ENCODE measurements around the gene ACSL5. TPM values are rescaled to one million over a fixed set of nuclear protein-coding genes. Genes with fewer than 3 reads are reported as not detected.

The ACSL5 gene
- total and polyA plus RNA-seq, 2 of the 8 experiments (the other 6 are each of a cell fraction or from before 2014, with no cell fraction given): not detected

- H3K9me3 ChIP-seq (ENCODE audit: insufficient read depth in 2 of 2, low read depth in 1 of 2, low read length in 1 of 2): no peaks in the 10 kb centered on the region
- H2AK5ac ChIP-seq (ENCODE audit: low read depth, low read length): no peak overlapping the region
- no peaks in the 10 kb centered on the region for H3K23me2 ChIP-seq (ENCODE audit: low read depth, low read length)
- H2BK120ac ChIP-seq (replicated peaks; ENCODE audit: low read depth, low read length): no peak overlapping the region
- H3K4me2 ChIP-seq (ENCODE audit: insufficient read depth in 1 of 2, low read depth in 2 of 2, low read length in 2 of 2): no peak overlapping the region
- no peak overlapping the region for H4K5ac ChIP-seq (ENCODE audit: insufficient read length, low read depth, low read length)
- H2BK20ac ChIP-seq (ENCODE audit: low read length): no peak overlapping the region
- no peaks in the 10 kb centered on the region for H4K20me1 ChIP-seq (replicated peaks in 1 of 2; ENCODE audit: control insufficient read depth in 1 of 2, insufficient read depth in 2 of 2, low read length in 2 of 2)
- H3K14ac ChIP-seq (ENCODE audit: insufficient read length): no peak overlapping the region
- no peak overlapping the region for H2BK15ac ChIP-seq (ENCODE audit: low read length)
- no peak overlapping the region for H3K9ac ChIP-seq (replicated peaks in 1 of 4; ENCODE audit: extremely low read depth in 1 of 4, low read depth in 3 of 4, low read length in 3 of 4)
- 62% methylated on average over 5 of the region's 5 CpGs; no CpG with 5 or more reads in 1 of the 2 experiments for WGBS, 2 experiments (ENCODE audit: extremely low coverage in 1 of 2, insufficient coverage in 1 of 2, insufficient read length in 1 of 2, insufficient replicate concordance in 2 of 2, low coverage in 1 of 2, low lambda C conversion rate in 2 of 2, missing lambda C conversion rate in 1 of 2)
- H3K56ac ChIP-seq (replicated peaks; ENCODE audit: insufficient read length, low read depth, low read length): no peak overlapping the region
- H3K23ac ChIP-seq (ENCODE audit: insufficient read length): no peak overlapping the region
- H2AFZ ChIP-seq (ENCODE audit: low read length): no peak overlapping the region
- H3K4me1 ChIP-seq (replicated peaks in 1 of 4; ENCODE audit: control insufficient read depth in 3 of 4, insufficient read depth in 4 of 4, low read length in 3 of 4): no peaks in the 10 kb centered on the region
- FAIRE-seq (no peak), DNase-seq (ENCODE audit: low read depth in 1 of 2, low spot score in 2 of 2) (no peak)
- TF ChIP-seq FOSL1 (IDR thresholded peaks at IDR 0.05; ENCODE audit: insufficient read depth, low read depth, low read length) (no peak), PHF8 (conservative IDR thresholded peaks at IDR 0.05; ENCODE audit: low read depth, low read length) (no peak), BRCA1 (IDR thresholded peaks at IDR 0.05; ENCODE audit: low read depth, low read length) (no peak), RXRA (IDR thresholded peaks at IDR 0.05; ENCODE audit: insufficient read depth, low read depth, low read length) (no peak), TAF7 (optimal IDR thresholded peaks at IDR 0.05; ENCODE audit: borderline replicate concordance, low read depth, low read length) (no peak), CHD2 (IDR thresholded peaks at IDR 0.05; ENCODE audit: low read length) (no peak), CEBPB (IDR thresholded peaks at IDR 0.05; ENCODE audit: low read depth, low read length) (no peak), SP1 (IDR thresholded peaks at IDR 0.05; ENCODE audit: low read depth, low read length) (no peak), POLR2AphosphoS5 (IDR thresholded peaks at IDR 0.05; ENCODE audit: low read depth, low read length) (no peak), SP2 (IDR thresholded peaks at IDR 0.05; ENCODE audit: low read length) (no peak), TAF1 (IDR thresholded peaks at IDR 0.05; ENCODE audit: low read depth, low read length) (no peak), CREB1 (IDR thresholded peaks at IDR 0.05) (no peak)
- TF ChIP-seq, protein P1, sequence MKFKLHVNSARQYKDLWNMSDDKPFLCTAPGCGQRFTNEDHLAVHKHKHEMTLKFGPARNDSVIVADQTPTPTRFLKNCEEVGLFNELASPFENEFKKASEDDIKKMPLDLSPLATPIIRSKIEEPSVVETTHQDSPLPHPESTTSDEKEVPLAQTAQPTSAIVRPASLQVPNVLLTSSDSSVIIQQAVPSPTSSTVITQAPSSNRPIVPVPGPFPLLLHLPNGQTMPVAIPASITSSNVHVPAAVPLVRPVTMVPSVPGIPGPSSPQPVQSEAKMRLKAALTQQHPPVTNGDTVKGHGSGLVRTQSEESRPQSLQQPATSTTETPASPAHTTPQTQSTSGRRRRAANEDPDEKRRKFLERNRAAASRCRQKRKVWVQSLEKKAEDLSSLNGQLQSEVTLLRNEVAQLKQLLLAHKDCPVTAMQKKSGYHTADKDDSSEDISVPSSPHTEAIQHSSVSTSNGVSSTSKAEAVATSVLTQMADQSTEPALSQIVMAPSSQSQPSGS (IDR thresholded peaks at IDR 0.05; ENCODE audit: low read length): no peak
- H3K27ac ChIP-seq (ENCODE audit: low read depth, low read length): no peak overlapping the region
- H2BK12ac ChIP-seq (ENCODE audit: low read depth, low read length): no peak overlapping the region
- CTCF ChIA-PET (ENCODE audit: partially characterized antibody): interaction anchor here (1.1 kb wide), 1 partner anchor 21 kb away, joined by 3 read pairs; no protein-coding TSS in a partner anchor
- POLR2A ChIA-PET (ENCODE audit: partially characterized antibody): no interaction called here
- no peak overlapping the region for H3K4ac ChIP-seq (replicated peaks; ENCODE audit: insufficient read length, low read depth, low read length)
- H4K91ac ChIP-seq (replicated peaks; ENCODE audit: insufficient read length, low read length): no peak overlapping the region
- no peak overlapping the region for H3K18ac ChIP-seq (ENCODE audit: extremely low read depth, low read length)
- no peaks in the 10 kb centered on the region for H3K27me3 ChIP-seq (replicated peaks in 1 of 4; ENCODE audit: control insufficient read depth in 3 of 4, extremely low read depth in 1 of 4, insufficient read depth in 3 of 4, low read length in 3 of 4)
- no peaks in the 10 kb centered on the region for H3K79me1 ChIP-seq (ENCODE audit: low read depth, low read length)
- no peak overlapping the region for H2BK5ac ChIP-seq (ENCODE audit: low read depth, low read length)
- H3K79me2 ChIP-seq (ENCODE audit: control insufficient read depth in 1 of 2, insufficient read depth in 2 of 2, low read length in 2 of 2): no peaks in the 10 kb centered on the region
- no peak overlapping the region for H3K4me3 ChIP-seq (ENCODE audit: extremely low read depth in 1 of 4, insufficient read depth in 2 of 4, low read depth in 3 of 4, low read length in 4 of 4)
- no peaks in the 10 kb centered on the region for H3K36me3 ChIP-seq (ENCODE audit: control insufficient read depth in 2 of 4, insufficient read depth in 4 of 4, low read length in 3 of 4)
- no peak overlapping the region; the same call in 1 of the 2 replicates for H4K8ac ChIP-seq (ENCODE audit: extremely low read depth, insufficient read depth, low read length)
Measured at GRCh38 chr10:112343056-112343806, 30.7 kb upstream of the ACSL5 start.
